Measurements from ENCODE around the gene PTRH2.
"Not testable (repeated sequence)": the region's sequence is repeated elsewhere in the genome, so short reads cannot be mapped to it uniquely, and the experiment has no call there.

The PTRH2 gene

GRCh38 chr17:59669411-59669810 is 37.8 kb downstream of the PTRH2 start:
- peaks cover 4 to 13% of the 10 kb centered on the region in 2 donors for H3K4me1 ChIP-seq (ENCODE audit: control insufficient read depth in 1 of 2, insufficient read depth in 2 of 2, low read length in 2 of 2)
- peaks cover 57 to 70% of the 10 kb centered on the region in 2 donors for H3K36me3 ChIP-seq (ENCODE audit: control insufficient read depth in 1 of 2, insufficient read depth in 2 of 2, low read length in 2 of 2)
- peak overlapping the region; percentile 63 for H3K27ac ChIP-seq (ENCODE audit: low read length)
- H3K9me3 ChIP-seq (ENCODE audit: control insufficient read depth in 1 of 2, low read length in 2 of 2) = no peaks in the 10 kb centered on the region
- H3K4me3 ChIP-seq (ENCODE audit: low read depth in 1 of 2, low read length in 2 of 2) = no peak overlapping the region
- no peaks in the 10 kb centered on the region for H3K27me3 ChIP-seq (ENCODE audit: low read depth, low read length)

DNA sequence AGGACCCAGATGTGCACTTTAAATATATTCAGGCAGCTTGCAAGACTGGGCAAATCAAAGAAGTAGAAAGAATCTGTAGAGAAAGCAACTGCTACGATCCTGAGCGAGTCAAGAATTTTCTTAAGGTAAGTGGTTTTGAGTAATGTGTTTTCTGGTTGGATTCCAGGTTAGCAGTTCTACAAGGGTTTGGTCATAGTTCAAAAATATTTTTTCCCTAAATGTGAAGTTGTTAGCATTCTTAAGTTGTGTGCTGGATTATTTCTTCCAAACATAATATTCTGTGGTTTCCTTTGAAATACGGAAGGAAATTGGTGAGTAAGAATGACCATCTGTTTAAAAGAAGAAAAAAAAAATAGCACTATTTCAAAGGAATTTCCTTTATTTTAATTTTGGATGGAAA is 38.4 kb downstream of the PTRH2 start:
- H3K9me3 ChIP-seq (ENCODE audit: control insufficient read depth in 1 of 2, low read length in 2 of 2) = no peaks in the 10 kb centered on the region
- H3K27me3 ChIP-seq (ENCODE audit: low read depth, low read length) = no peaks in the 10 kb centered on the region
- peaks cover 57 to 66% of the 10 kb centered on the region in 2 donors for H3K36me3 ChIP-seq (ENCODE audit: control insufficient read depth in 1 of 2, insufficient read depth in 2 of 2, low read length in 2 of 2)
- no peak overlapping the region for H3K4me3 ChIP-seq (ENCODE audit: low read depth in 1 of 2, low read length in 2 of 2)
- H3K27ac ChIP-seq (ENCODE audit: low read length) = peak overlapping the region; percentile 63
- H3K4me1 ChIP-seq (ENCODE audit: control insufficient read depth in 1 of 2, insufficient read depth in 2 of 2, low read length in 2 of 2) = peaks cover 4 to 13% of the 10 kb centered on the region in 2 donors

DNA sequence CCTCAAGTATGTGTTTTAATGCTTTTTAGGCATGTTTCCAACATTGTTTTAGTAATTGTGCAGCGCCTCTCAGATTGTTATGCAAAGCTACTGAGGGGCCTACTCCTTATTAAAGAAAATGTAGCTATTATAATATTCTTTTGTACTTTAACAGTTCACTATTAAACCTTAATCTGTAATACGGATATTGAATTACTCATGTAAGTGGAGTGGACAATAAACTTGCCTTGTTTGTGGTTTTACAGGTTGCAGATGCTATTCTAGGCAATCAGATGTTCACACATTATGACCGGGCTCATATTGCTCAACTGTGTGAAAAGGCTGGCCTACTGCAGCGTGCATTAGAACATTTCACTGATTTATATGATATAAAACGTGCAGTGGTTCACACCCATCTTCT is 41.0 kb downstream of the PTRH2 start:
- H3K27me3 ChIP-seq (ENCODE audit: low read depth, low read length) = no peaks in the 10 kb centered on the region
- no peak overlapping the region for H3K27ac ChIP-seq (ENCODE audit: low read length)
- no peak overlapping the region for H3K4me3 ChIP-seq (ENCODE audit: low read depth in 1 of 2, low read length in 2 of 2)
- peaks cover 71 to 82% of the 10 kb centered on the region in 2 donors for H3K36me3 ChIP-seq (ENCODE audit: control insufficient read depth in 1 of 2, insufficient read depth in 2 of 2, low read length in 2 of 2)
- H3K4me1 ChIP-seq (ENCODE audit: control insufficient read depth in 1 of 2, insufficient read depth in 2 of 2, low read length in 2 of 2) = peaks cover 0 to 13% of the 10 kb centered on the region in 2 donors
- no peaks in the 10 kb centered on the region for H3K9me3 ChIP-seq (ENCODE audit: control insufficient read depth in 1 of 2, low read length in 2 of 2)

GRCh38 chr17:59656624-59657023 is 50.6 kb downstream of the PTRH2 start:
- not testable (repeated sequence) for H3K27me3 ChIP-seq (ENCODE audit: low read depth, low read length); H3K9me3 ChIP-seq (ENCODE audit: control insufficient read depth in 1 of 2, low read length in 2 of 2); H3K4me1 ChIP-seq (ENCODE audit: control insufficient read depth in 1 of 2, insufficient read depth in 2 of 2, low read length in 2 of 2); H3K4me3 ChIP-seq (ENCODE audit: low read depth in 1 of 2, low read length in 2 of 2); H3K27ac ChIP-seq (ENCODE audit: low read length)
- peaks cover 58 to 64% of the 10 kb centered on the region in 2 donors for H3K36me3 ChIP-seq (ENCODE audit: control insufficient read depth in 1 of 2, insufficient read depth in 2 of 2, low read length in 2 of 2)

- H3K9me3 ChIP-seq (ENCODE audit: control insufficient read depth in 1 of 2, low read length in 2 of 2) = peaks cover 0 to 5% of the 10 kb centered on the region in 2 donors
- no peaks in the 10 kb centered on the region for H3K27me3 ChIP-seq (ENCODE audit: low read depth, low read length)
- H3K27ac ChIP-seq (ENCODE audit: low read length) = no peak overlapping the region
- no peak overlapping the region for H3K4me3 ChIP-seq (ENCODE audit: low read depth in 1 of 2, low read length in 2 of 2)
- peaks cover 0 to 3% of the 10 kb centered on the region in 2 donors for H3K4me1 ChIP-seq (ENCODE audit: control insufficient read depth in 1 of 2, insufficient read depth in 2 of 2, low read length in 2 of 2)
- peaks cover 70 to 72% of the 10 kb centered on the region in 2 donors for H3K36me3 ChIP-seq (ENCODE audit: control insufficient read depth in 1 of 2, insufficient read depth in 2 of 2, low read length in 2 of 2)
Measured at GRCh38 chr17:59652119-59652518, 55.1 kb downstream of the PTRH2 start.

- H3K4me1 ChIP-seq (ENCODE audit: control insufficient read depth in 1 of 2, insufficient read depth in 2 of 2, low read length in 2 of 2) = peaks cover 0 to 4% of the 10 kb centered on the region in 2 donors
- peaks cover 0 to 5% of the 10 kb centered on the region in 2 donors for H3K9me3 ChIP-seq (ENCODE audit: control insufficient read depth in 1 of 2, low read length in 2 of 2)
- H3K27ac ChIP-seq (ENCODE audit: low read length) = no peak overlapping the region
- H3K36me3 ChIP-seq (ENCODE audit: control insufficient read depth in 1 of 2, insufficient read depth in 2 of 2, low read length in 2 of 2) = peaks cover 66 to 72% of the 10 kb centered on the region in 2 donors
- no peaks in the 10 kb centered on the region for H3K27me3 ChIP-seq (ENCODE audit: low read depth, low read length)
- H3K4me3 ChIP-seq (ENCODE audit: low read depth in 1 of 2, low read length in 2 of 2) = no peak overlapping the region
Measured at GRCh38 chr17:59651346-59651745, 55.9 kb downstream of the PTRH2 start.

- Histone ChIP-seq H3K9me3 (ENCODE audit: control insufficient read depth in 1 of 2, low read length in 2 of 2) (peaks cover 0 to 5% of the 10 kb centered on the region in 2 donors), H3K27ac (ENCODE audit: low read length) (no peak overlapping the region), H3K4me3 (ENCODE audit: low read depth in 1 of 2, low read length in 2 of 2) (no peak overlapping the region), H3K36me3 (ENCODE audit: control insufficient read depth in 1 of 2, insufficient read depth in 2 of 2, low read length in 2 of 2) (peaks cover 60 to 72% of the 10 kb centered on the region in 2 donors), H3K27me3 (ENCODE audit: low read depth, low read length) (no peaks in the 10 kb centered on the region), H3K4me1 (ENCODE audit: control insufficient read depth in 1 of 2, insufficient read depth in 2 of 2, low read length in 2 of 2) (peaks cover 0 to 11% of the 10 kb centered on the region in 2 donors)
Measured at GRCh38 chr17:59650642-59651041, 56.6 kb downstream of the PTRH2 start.

- Histone ChIP-seq H3K4me1 (ENCODE audit: control insufficient read depth in 1 of 2, insufficient read depth in 2 of 2, low read length in 2 of 2) (peaks cover 0 to 19% of the 10 kb centered on the region in 2 donors), H3K27ac (ENCODE audit: low read length) (no peak overlapping the region), H3K27me3 (ENCODE audit: low read depth, low read length) (no peaks in the 10 kb centered on the region), H3K4me3 (ENCODE audit: low read depth in 1 of 2, low read length in 2 of 2) (no peak overlapping the region), H3K9me3 (ENCODE audit: control insufficient read depth in 1 of 2, low read length in 2 of 2) (peaks cover 0 to 5% of the 10 kb centered on the region in 2 donors), H3K36me3 (ENCODE audit: control insufficient read depth in 1 of 2, insufficient read depth in 2 of 2, low read length in 2 of 2) (peaks cover 52 to 64% of the 10 kb centered on the region in 2 donors)
Measured at GRCh38 chr17:59649886-59650285, 57.3 kb downstream of the PTRH2 start.

Data from muscle layer of duodenum (tissue), 2 donors.